ENCODE measurements around the gene PTH.

- TF ChIP-seq, protein P1, sequence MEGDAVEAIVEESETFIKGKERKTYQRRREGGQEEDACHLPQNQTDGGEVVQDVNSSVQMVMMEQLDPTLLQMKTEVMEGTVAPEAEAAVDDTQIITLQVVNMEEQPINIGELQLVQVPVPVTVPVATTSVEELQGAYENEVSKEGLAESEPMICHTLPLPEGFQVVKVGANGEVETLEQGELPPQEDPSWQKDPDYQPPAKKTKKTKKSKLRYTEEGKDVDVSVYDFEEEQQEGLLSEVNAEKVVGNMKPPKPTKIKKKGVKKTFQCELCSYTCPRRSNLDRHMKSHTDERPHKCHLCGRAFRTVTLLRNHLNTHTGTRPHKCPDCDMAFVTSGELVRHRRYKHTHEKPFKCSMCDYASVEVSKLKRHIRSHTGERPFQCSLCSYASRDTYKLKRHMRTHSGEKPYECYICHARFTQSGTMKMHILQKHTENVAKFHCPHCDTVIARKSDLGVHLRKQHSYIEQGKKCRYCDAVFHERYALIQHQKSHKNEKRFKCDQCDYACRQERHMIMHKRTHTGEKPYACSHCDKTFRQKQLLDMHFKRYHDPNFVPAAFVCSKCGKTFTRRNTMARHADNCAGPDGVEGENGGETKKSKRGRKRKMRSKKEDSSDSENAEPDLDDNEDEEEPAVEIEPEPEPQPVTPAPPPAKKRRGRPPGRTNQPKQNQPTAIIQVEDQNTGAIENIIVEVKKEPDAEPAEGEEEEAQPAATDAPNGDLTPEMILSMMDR (IDR thresholded peaks at IDR 0.05), result peak; percentile 12
- no peak for TF ChIP-seq ZFX (IDR thresholded peaks at IDR 0.05; ENCODE audit: borderline replicate concordance)
Observed at GRCh38 chr11:13462311-13462900, 33.4 kb downstream of the PTH start.

Measured in 22Rv1 (cell line).